Measurements from ENCODE around the gene ZNF410. TPM values are rescaled to one million over a fixed set of nuclear protein-coding genes. Genes with fewer than 3 reads are reported as not detected.

The ZNF410 gene
- total RNA-seq, 1 experiment from 2014 or later, result 28.1 TPM

GRCh38 chr14:73968885-73969284 lies 82.2 kb downstream of the ZNF410 start:
- H2BK15ac ChIP-seq (ENCODE audit: low read depth, low read length), result no peak overlapping the region
- no peak overlapping the region for H3K14ac ChIP-seq (ENCODE audit: insufficient read depth, low read length)
- no peaks in the 10 kb centered on the region for H3K79me2 ChIP-seq (ENCODE audit: insufficient read depth, low read length)
- no peak overlapping the region for H3K4ac ChIP-seq (ENCODE audit: low read depth, low read length)
- no peak overlapping the region for H4K5ac ChIP-seq (ENCODE audit: insufficient read length, low read depth, low read length)
- no peak overlapping the region for H4K8ac ChIP-seq (replicated peaks; ENCODE audit: insufficient read length, low read depth, low read length)
- DNase-seq, result no peak
- H2AFZ ChIP-seq (ENCODE audit: low read length), result no peak overlapping the region
- H4K20me1 ChIP-seq (ENCODE audit: control insufficient read depth, insufficient read depth, insufficient read length), result no peaks in the 10 kb centered on the region
- no peak overlapping the region for H3K4me3 Mint-ChIP-seq
- no peaks in the 10 kb centered on the region for H3K9me3 ChIP-seq (ENCODE audit: control insufficient read depth, low read depth, low read length)
- H3K4me2 ChIP-seq (ENCODE audit: insufficient read depth, insufficient read length, low read length), result no peak overlapping the region
- H3K18ac ChIP-seq (ENCODE audit: insufficient read length, low read depth, low read length), result no peak overlapping the region
- H2AK5ac ChIP-seq (ENCODE audit: insufficient read length, low read length), result no peak overlapping the region
- no peaks in the 10 kb centered on the region for H3K9me3 Mint-ChIP-seq
- no peak overlapping the region for H3K56ac ChIP-seq (ENCODE audit: insufficient read length, low read depth, low read length)
- H3K4me1 ChIP-seq (ENCODE audit: insufficient read depth, low read length), result no peaks in the 10 kb centered on the region
- H2BK12ac ChIP-seq (ENCODE audit: insufficient read length, low read depth, low read length), result no peak overlapping the region
- no peak overlapping the region for H2BK20ac ChIP-seq (ENCODE audit: low read depth, low read length, poor library complexity, severe bottlenecking)
- no peak overlapping the region for H2BK120ac ChIP-seq (ENCODE audit: low read depth, low read length, poor library complexity, severe bottlenecking)
- H2BK5ac ChIP-seq (ENCODE audit: insufficient read length, low read length), result no peak overlapping the region
- H3K79me1 ChIP-seq (ENCODE audit: insufficient read depth, low read depth, low read length, poor library complexity, severe bottlenecking), result no peaks in the 10 kb centered on the region
- WGBS (ENCODE audit: extremely low coverage, insufficient read length, low lambda C conversion rate), result no CpG with 5 or more reads among the region's 2 CpGs
- TF ChIP-seq, protein P1, sequence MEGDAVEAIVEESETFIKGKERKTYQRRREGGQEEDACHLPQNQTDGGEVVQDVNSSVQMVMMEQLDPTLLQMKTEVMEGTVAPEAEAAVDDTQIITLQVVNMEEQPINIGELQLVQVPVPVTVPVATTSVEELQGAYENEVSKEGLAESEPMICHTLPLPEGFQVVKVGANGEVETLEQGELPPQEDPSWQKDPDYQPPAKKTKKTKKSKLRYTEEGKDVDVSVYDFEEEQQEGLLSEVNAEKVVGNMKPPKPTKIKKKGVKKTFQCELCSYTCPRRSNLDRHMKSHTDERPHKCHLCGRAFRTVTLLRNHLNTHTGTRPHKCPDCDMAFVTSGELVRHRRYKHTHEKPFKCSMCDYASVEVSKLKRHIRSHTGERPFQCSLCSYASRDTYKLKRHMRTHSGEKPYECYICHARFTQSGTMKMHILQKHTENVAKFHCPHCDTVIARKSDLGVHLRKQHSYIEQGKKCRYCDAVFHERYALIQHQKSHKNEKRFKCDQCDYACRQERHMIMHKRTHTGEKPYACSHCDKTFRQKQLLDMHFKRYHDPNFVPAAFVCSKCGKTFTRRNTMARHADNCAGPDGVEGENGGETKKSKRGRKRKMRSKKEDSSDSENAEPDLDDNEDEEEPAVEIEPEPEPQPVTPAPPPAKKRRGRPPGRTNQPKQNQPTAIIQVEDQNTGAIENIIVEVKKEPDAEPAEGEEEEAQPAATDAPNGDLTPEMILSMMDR (conservative IDR thresholded peaks at IDR 0.05), result no peak
- no peak overlapping the region for H3K27ac ChIP-seq (ENCODE audit: insufficient read length, low read depth, low read length)
- H3K27me3 ChIP-seq (ENCODE audit: insufficient read depth, low read length), result no peaks in the 10 kb centered on the region
- no peak overlapping the region for H3K27ac Mint-ChIP-seq
- H4K91ac ChIP-seq (ENCODE audit: insufficient read length, low read depth, low read length), result no peak overlapping the region
- H3K36me3 Mint-ChIP-seq (ENCODE audit: insufficient read depth in 1 of 3, low read depth in 3 of 3), result peaks cover under 1 to 22% (median 17%) of the 10 kb centered on the region in 3 experiments; a peak in 5 of 7 replicates
- H3K9ac ChIP-seq (ENCODE audit: extremely low read depth, insufficient read length, low read length), result no peak overlapping the region
- H3K23me2 ChIP-seq (ENCODE audit: insufficient read length, low read depth, low read length, poor library complexity, severe bottlenecking), result no peaks in the 10 kb centered on the region
- no peak overlapping the region for H3T11ph ChIP-seq (ENCODE audit: low read length)
- H3K4me1 Mint-ChIP-seq, result peaks cover 0 to 3% of the 10 kb centered on the region in 2 experiments; a peak in 1 of 4 replicates
- no peak overlapping the region for H3K23ac ChIP-seq (ENCODE audit: insufficient read length, low read depth, low read length)
- H3K27me3 Mint-ChIP-seq (ENCODE audit: low read depth), result no peaks in the 10 kb centered on the region
